GM04503 (cell line): ENCODE measurements around the gene HIPK2.

Experiments
- DNase-seq: peaks from one replicate; pipeline ENCODE4 v3.0.0-alpha.2; 2012; ENCODE audit warnings: low read depth

Gene HIPK2

DNA sequence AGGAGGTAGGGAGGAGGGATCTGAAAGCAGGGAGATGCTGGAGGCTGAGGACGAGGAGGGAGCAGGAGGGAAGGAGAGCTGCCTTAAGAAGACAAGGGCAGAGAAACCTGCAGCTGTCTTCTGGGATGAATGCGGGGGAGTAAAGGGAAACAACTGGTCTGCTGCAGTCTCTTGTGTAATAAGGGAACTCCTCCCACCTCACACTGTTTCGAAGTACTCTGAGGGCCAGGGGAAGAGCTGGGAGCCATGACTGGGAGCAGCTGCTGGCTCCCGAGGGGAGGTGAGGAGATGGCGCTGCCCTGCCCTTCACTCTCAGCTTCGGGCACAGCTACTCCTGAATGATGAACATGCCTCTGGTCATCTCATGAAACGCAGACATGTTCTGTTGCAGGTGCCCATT lies 189.2 kb downstream of the HIPK2 start:
- DNase-seq, result no peak

DNA sequence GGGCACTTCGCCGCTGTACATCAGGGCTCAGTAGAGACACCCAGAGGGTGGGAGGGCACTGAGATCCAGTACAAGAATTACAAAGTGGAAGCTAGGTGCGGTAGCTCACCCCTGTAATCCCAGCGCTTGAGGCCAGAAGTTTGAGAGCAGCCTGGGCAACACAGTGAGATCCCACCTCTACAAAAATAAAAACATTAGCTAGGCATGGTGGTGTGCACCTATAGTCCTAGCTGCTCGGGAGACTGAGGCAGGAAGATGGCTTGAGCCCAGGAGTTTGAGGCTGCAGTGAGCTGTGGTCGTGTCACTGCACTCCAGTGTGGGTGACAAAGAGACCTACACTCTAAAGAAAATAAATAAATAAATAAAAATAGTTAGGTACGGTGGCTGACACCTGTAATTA lies 190.3 kb downstream of the HIPK2 start:
- DNase-seq, result no peak

DNA sequence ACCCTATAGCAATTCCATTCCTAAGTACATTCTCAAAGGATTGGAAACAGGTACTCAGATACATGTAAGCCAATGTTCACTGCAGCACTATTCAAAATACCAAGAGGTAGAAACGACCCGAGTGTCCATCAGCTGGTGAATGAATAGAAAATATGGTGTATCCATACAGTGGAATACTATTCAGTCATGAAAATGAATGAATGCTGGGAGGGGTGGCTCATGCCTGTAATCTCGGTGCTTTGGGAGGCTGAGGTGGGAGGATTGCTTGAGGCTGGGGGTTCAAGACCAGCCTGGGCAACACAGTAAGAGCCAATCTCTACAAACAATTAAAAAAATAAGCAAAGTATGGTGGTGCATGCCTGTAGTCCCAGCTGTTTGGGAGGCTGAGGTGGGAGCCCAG lies 191.5 kb downstream of the HIPK2 start:
- DNase-seq, result no peak

DNA sequence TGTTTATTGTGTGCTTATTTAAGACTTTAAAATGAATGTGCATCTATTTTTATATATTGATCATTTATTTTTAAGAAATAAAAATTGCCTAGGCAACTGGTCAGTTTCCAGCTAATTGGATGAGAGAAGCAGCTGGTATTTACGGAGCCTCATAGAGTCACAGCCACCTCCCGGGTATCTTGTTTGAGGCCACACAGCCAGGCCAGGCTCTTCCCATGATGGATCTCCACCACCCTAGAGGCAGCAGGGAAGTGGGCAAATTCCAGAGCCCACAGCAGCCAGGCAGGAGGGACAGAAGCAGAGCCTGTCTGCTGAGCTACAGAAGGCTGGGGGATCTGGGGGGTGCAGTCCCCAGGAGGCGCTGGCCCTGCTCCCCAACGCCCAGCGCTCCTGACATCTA lies 192.8 kb downstream of the HIPK2 start:
- DNase-seq, result no peak

DNA sequence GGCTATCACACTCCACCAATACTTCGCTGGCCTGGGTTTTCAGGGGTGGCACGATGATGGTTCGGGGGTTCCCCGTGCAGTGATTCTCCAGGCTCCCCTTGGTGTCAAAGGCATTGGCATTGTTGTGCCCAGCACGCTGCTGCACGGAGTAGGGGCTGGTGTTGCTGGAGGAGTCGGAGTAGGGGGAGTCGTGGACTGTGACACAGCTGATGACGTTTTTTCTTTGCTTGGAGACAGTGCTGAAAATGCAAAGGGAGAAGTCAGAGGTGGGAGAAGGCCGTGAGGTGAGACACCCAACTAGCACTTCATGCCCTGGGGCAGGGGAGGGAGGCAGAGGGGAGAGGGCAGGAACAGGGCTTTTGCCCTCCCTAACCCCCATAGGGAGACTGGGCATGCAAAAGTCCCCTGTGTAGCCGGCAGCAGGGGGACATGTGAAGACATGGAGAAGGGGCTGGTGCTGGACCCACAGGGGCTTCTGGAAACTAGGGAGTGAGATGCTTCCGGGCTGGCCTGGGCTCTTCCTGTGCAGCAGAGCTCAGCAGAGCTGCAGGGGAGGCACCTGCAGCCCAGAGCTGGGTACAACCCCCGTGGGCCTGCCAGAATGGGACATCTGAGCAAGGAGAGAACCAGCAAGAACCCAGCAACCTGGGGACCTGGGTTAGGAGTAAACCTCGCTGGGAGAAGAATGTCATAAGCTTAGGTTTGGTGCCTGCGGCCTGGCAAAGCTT lies 193.8 kb downstream of the HIPK2 start:
- DNase-seq, result no peak

DNA sequence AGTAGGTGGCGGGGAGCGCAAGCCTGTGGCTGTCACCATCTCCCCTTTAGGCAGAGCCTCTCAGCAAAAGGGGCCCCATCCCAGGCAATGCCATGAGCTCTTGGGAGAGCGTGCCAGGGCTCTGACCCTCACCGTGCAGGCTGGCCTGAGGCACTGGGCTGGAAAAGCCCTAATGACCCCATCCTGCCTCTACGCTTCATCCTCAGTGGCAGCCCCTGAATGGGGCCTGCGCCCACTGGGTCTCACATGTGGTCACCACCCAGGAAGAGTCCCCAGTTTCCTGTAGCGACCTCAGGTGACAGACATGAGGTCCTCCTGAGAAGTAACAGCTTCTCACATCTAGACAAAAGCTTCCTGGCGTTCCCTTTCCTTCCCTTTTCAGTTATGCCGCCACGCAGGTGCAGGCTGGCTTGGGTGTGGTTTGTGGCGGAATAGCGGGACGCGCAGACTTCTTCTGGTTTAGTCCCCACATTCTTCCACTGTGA lies 195.1 kb downstream of the HIPK2 start:
- no peak for DNase-seq

DNA sequence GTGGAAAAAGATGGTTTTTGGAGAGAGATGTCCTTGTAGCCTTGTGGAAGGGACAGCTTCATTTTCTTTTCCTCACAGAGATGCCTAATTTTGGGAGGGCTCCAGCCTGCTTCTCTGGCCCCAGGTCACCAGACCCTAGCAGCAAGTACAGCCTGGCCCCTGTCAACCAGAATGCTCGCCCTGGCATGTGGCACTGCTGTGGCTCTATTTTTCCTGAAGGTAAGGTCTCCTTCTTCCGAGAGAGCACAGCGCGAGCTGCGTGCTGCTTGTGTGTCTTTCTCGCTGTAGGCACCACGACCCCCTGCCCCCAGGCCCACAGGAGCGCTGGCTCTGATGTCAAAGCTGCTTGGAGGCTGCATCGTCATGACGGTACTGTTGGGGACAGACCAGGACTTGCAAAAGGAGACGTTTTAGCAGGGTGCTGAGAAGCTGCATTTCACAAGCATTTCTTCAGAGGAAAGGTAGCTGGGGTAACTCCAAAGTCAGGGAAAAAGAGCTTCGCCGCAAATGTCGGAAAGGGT lies 195.6 kb downstream of the HIPK2 start:
- DNase-seq, result no peak

DNA sequence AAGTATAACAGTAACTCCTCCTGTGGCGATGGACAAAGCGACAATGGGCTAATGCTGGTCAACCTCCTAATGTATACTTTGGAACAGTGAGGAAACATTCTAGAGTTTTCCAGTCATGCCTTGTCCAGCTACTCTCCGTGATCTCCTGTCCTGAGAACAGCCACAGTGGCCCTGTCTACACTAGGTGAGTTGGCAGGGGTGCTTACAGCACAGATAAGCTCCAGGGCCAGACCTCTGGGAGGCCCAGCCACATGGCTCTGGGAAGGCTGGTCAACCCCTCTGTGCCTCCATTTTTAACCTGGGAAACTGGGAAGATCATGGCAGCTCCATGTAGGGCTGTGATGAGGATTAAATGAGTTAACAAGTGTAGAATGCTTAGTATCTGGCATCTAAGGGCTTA lies 197.4 kb downstream of the HIPK2 start:
- DNase-seq, result no peak

DNA sequence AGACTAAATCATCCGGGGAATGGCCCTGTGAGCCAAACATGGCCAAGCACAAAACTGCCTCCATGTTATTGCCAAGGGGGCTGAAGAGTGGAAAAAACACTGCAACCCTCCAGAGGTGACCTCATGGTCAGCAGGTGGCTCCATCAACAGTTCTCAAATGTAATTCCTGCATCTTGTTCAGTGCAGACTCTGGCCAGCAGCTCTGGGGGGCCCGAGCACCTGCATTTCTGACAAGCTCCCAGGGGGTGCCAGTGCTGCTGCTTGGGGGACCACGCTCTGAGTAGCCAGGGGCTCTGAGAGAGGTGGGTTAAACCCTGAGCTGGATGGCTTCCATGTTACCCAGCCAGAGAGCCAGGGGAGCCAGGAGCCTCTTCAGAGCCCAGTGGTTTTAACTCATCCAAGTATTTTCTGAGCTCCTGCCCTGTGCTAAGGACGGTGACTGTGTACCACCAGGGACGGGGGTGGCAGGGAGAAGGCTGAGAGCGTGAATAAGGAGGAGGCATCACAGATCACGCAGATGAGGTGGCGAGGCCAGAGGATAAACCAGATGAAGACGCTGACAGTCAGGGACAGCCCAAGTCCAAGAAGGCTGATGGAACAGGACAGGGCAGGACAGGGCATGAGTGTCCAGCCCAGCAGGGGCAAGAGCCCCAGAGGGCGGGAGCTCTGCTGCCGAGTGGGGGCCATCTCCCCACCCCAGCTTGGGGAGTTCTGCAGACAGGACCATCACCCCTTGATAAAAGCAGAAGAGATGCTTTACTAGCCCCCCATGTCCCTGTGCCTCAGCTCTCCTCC lies 201.4 kb downstream of the HIPK2 start:
- no peak for DNase-seq

DNA sequence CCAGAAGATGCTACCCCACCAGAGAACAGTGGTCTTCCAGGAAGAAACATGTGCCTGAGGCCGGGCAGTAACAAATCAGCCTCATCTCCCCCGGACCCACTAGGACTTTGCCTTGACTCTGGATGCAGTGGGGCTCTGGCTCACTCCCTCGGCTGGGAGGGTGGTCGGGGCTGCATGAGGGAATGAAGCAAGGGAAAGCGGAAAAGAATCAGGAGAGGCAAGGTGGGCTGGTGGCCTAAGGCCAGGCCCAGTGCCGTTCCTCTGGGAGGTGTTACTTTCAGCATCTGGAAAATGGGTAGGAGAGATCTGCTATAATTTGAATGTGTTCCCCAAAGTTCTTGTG lies 202.5 kb downstream of the HIPK2 start:
- DNase-seq, result no peak

DNA sequence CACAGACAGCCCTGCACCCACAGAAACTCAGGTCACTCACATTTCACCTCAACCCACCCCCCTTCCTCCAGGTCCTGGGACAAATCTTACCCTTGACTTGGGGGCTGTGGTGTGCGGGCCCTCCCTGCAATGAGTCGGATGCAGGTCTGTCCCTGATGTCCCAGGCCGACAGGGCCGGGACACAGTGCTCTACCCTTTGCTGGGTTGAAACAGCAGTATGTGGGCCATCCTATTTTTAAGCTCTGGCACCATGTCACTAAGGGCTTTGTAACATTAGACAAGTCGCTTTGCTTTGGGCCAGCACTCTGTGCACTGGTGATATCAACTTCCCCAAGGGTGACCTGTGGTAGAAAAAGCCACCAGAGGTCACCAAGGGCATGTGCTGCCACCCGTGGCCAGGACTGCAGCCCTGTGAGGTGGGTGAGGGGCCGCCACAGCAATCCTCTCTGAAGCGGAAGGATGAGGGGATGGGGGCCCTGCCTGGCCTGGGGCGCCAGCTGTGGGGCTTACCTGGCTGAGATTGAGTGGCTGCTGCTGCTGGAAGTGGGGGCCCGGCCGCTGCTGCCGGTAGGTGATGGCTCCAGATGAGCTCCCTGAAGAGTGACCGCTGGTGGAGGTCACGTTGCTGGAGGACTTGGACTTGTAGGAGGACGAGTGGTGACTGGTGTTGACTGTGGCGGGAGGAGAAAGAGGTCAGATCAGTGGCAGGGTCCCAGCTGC lies 203.0 kb downstream of the HIPK2 start:
- DNase-seq, result no peak

DNA sequence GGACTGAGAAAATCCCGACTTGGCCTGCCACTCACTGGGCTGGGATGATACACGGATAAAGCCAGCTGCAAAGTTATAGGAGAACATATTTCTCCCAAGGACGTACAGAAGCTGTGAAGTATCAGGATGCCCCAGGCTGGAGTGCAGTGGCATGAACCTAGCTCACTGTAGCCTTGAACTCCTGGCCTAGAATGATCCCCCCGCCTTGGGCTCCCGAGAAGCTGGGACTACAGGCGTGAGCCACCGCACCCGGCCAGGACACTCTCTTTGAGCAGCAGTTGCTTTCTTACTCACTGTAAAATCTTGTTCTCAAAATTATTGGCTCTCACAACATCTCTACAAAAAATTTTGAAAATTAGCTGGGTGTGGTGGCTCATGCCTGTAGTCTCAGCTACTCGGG lies 203.9 kb downstream of the HIPK2 start:
- DNase-seq, result no peak

DNA sequence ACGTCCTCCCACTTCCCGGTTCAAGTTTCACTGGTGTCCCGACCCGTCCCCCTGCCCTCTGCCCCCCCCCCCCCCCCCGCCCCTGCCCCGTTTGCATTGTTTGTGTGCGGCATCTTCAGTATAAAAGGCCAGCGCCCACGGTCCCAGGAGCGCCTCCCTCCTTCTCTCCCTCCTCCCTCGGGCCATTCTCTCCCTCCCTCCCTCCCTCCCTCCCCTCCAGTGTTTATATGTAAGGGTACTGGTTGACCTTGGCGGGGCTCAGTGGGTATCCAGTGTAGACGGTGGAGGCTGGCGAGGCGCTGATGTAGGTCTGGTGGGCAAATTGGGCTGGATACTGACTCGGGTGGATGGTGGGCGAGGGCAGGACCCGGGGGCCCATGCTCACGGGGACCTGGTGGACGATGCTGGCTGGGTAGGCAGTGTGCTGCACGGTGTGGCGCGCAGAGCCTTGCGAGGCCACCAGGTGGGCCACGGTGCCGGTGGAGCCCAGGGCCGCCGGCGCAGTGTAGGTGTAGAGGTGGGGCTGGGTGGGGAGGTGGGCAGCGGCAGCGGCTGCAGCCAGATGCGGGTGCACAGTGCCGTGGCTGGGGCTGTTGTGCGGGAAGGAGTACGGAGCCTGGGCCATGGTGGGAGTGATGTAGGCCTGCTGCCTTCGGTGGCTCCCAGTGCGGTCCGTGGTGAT lies 205.0 kb downstream of the HIPK2 start:
- no peak for DNase-seq

DNA sequence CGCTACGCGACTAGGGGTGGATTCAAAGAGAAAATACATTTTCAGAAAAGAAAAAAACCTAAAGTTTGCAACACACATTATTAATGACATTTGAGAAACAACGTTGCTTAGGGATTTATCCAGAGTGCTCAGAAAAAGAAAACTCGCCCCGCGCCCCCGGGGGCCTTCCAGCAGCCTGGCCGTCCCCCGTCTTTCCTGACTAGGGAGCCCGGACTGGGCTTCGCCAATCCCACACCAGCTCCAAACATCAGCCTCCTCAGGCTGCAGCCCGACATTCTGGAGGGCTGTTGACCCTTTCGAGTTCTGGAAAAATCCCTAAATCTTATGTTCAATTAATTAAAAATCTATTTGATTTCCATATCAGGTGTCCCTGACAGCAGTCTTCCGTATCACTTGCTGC lies 205.7 kb downstream of the HIPK2 start:
- no peak for DNase-seq

DNA sequence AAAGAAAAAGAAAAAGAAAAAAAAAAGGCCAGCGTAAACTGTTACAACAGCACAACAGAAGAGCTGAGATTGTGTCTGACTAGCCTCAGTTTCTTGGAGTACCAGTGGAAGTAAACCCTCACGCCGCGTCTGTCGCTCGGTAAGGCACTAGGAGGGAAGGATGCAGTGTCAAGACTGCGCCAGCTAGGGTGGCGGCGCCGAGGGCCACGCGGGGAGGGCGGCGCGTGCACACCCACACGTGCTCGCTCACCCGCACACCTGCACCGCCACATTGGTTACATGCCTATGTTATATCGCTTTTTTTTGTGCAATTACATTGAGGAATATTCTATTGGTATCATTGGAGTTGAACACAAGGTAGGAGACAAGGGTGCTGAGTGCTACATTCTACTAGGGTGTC lies 206.1 kb downstream of the HIPK2 start:
- DNase-seq, result no peak

DNA sequence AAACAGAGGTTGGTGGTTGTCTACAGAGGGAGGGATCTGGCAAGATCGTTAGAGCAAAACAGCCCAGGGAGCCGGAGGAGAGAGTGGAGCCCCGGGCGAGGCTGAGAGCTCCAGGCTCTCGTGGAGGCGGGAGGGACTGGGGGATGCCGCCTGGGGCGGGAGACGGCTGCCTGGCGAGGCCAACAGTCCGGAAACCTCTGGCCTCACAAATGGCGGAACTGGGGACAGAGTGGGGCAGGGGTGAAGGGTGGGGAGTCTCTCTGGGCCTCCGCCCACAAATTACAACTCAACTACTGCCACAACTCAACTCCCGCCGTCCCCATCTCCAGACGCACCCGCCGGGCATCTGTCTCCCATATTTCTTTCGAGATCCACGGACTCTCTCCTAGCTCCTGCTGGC lies 206.6 kb downstream of the HIPK2 start:
- DNase-seq, result no peak

DNA sequence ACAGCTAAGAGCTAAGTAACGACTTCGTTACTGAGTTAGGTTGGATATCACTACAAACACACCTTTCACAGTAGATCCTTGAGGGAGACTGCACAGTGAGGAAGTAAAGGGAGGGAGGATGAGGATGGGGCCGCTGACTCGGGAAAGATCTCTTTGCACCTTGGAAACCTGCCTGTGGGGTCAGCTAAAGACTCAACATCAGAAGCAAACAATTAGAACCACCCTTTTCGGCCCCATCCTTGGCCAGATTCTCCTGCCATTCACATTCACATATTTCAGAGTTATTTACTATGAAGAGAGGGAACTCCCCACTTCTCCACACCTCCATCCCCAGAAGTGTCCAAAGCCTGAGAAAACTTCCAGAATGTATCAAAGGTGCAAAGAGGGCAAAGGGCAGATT lies 207.2 kb downstream of the HIPK2 start:
- no peak for DNase-seq

DNA sequence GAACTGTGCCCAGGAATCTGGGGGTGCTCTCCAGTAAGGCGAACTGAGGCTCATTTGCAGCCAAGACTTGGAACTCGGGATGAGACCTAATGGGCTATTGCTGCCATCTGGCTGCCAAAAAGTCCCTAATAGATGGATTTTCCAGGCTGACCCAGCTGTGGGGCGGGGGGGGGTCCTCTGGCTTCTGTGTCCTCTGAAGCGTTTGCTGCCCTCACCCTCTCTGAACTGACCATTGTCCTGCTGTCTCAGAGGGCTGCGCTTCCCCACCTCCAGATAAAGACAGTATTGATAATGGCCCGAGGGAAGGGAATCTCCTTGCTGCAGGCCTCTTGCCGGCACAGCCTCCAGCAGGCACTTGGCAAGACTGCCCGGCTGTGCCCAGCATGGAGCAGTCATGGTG lies 207.7 kb downstream of the HIPK2 start:
- DNase-seq, result no peak

DNA sequence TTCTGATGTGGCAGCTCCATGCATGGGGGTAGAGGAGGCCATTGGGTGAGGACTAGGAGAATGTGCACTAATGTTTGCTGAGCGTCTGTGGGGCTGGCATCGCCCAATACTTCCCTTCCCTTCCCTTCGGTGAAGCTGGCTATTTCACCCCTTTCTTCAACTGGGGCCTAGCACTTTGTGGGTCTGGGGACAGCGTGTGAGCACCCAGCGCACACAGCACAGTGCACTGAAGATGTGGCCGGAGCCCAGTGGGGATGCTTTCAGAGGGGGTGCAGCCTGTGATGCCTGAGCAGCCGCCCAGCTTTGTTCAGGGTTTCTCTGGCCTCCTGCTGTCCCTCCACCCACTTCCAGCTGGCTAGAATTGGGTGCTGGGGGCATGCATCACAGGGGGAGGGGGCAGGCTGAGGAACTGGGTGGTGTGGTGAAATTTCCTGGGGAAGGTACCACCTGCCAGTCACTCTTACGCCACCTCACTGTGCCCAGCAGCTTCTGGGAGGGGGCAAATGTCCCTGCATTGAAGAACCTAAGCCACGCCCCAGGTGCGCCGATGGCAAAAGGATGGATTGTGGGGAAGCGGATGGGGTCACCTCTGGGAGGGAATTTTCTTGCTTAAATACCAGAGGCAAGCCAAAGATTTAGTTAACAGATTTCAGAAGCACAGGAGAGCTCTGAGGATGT lies 208.8 kb downstream of the HIPK2 start:
- DNase-seq, result no peak

DNA sequence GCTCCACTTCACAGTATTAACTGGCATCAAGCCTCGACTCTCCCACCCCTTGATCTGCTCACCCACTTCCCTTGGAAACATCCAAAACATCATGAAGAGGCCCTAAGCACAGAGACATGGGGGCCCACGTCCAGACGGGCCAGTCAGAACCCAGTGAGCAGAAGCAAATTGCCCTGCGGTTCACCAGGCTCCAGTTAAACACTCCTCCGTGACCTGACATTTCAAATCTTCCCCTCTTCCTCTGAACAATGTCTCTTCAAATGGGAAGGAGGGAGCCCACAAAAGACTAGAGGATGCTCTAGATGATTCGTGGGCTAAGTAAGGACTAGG lies 209.5 kb downstream of the HIPK2 start:
- DNase-seq, result no peak

DNA sequence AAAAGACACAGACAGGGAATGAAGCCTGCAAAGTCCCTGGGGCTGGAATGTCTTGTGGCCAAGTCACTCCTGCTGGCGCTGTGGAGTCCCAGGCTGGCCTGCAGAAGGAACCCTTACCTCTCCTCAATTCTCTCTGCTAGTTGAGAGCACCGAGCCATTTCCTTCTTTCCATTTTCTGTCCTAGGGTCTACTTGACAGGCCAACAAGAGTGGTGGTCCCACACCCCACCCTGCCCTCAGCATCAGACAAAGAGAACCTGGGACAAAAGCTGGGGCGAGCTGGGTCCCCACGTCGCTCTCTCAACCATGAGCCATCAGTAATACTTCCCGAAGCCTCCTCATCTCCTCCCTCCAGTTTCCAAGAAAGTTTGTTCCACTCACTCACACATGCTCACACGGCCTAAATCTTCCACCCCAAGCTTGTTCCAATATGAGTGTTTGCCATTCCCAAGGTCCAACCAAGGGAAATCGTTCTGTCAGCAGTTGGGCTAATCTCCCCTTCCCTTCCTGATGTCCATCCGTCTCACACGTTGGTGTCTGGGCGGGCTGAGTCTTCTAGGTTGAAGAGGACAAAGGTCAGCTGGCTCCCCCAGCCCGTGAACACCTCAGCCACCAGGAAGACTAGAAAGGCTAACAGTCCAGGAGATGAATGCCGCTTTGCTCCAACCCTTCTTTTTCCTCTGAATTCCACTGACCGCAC lies 210.0 kb downstream of the HIPK2 start:
- no peak for DNase-seq
